Kidney (tissue), 14 donors: Measurements from ENCODE around the gene LRRC51. TPM values are rescaled to one million over a fixed set of nuclear protein-coding genes. Genes with fewer than 3 reads are reported as not detected.

Source experiments
- DNase-seq, 5 donors: peaks; one replicate each; pipeline ENCODE4 v3.0.0-alpha.2; 2013 to 2020
- FAIRE-seq: peaks from 2 replicates; lab custom pipeline; 2012; peaks lifted over from hg19 to GRCh38; lab: Jason Lieb, UNC
- H3K27ac ChIP-seq, 2 donors: one replicate each; pipeline ENCODE4 v1.7.0; 2013; ENCODE audit warnings: low read depth in 2 of 2, low read length in 2 of 2, inconsistent platforms in 1 of 2
- H3K27me3 ChIP-seq: one replicate; pipeline ENCODE4 v1.7.1; 2013; ENCODE audit warnings: low read length, inconsistent platforms; ENCODE audit not compliant: control insufficient read depth, insufficient read depth
- H3K36me3 ChIP-seq, 3 donors: one replicate each; pipeline versions ENCODE4 v1.7.0 to v1.7.1; 2013; ENCODE audit warnings: low read length in 3 of 3, control low read depth in 1 of 3, inconsistent platforms in 1 of 3; ENCODE audit not compliant: insufficient read depth in 3 of 3, control insufficient read depth in 2 of 3
- H3K4me1 ChIP-seq, 3 donors: one replicate each; pipeline versions ENCODE4 v1.7.0 to v1.7.1; 2013; ENCODE audit warnings: low read length in 3 of 3, inconsistent platforms in 1 of 3, low read depth in 1 of 3; ENCODE audit not compliant: control insufficient read depth in 2 of 3, insufficient read depth in 2 of 3
- H3K4me3 ChIP-seq, 3 donors: one replicate each; pipeline versions ENCODE4 v1.7.0 to v1.8.1; 2013; ENCODE audit warnings: low read length in 3 of 3, control low read depth in 1 of 3, inconsistent platforms in 1 of 3
- H3K9ac ChIP-seq, 3 donors: one replicate each; pipeline versions ENCODE4 v1.7.0 to v1.7.1; 2013; ENCODE audit warnings: low read length in 3 of 3, control low read depth in 1 of 3, inconsistent platforms in 1 of 3
- H3K9me3 ChIP-seq, 3 donors: one replicate each; pipeline versions ENCODE4 v1.7.0 to v1.7.1; 2013; ENCODE audit warnings: low read length in 3 of 3, control low read depth in 1 of 3, inconsistent platforms in 1 of 3; ENCODE audit not compliant: control insufficient read depth in 2 of 3, insufficient read depth in 1 of 3
- intact Hi-C: fragments of 100-400 bp; cut with DNase I; formaldehyde crosslinking; loops from one replicate; pipeline ENCODE4 v1.11.1; 2022
- polyA plus RNA-seq: library from polyadenylated mRNA; stranded (reverse); fragments of 350-450 nt; fragmentation: Illumina TruSeq; extraction: RNeasy Lipid Tissue Mini Kit (QIAGEN cat#74804); gene quantifications from one replicate; pipeline ENCODE4 v1.2.3, GENCODE V29; 2014; ENCODE audit warnings: low read depth, low replicate concordance; ENCODE audit not compliant: insufficient read depth
- total RNA-seq: library from RNA; stranded (reverse); fragmentation: NEBNext Ultra II Directional; extraction: Animal tissue kit (Norgen Biotek cat#: 25700); gene quantifications from one replicate; pipeline ENCODE4 v1.2.1, GENCODE V29; 2021
- TF ChIP-seq, protein P1 (sequence below): IDR thresholded peaks from 3 replicates; pipeline ENCODE4 v1.5.1; 2012; ENCODE audit warnings: mild to moderate bottlenecking, moderate library complexity, borderline replicate concordance; ENCODE audit not compliant: insufficient read depth; ENCODE audit errors: extremely low read depth
- donor health status: control.
- donor health status: control.
- donor health status: control.
- donor health status: control.
- donor health status: control.
- donor health status: DM: yes; HTN: yes; CAD: no.
- donor health status: Normal renal cell carcinoma (clear cell type).

The LRRC51 gene
- total and polyA plus RNA-seq, 2 donors from 2014 or later: 23.3 to 28.9 TPM

DNA sequence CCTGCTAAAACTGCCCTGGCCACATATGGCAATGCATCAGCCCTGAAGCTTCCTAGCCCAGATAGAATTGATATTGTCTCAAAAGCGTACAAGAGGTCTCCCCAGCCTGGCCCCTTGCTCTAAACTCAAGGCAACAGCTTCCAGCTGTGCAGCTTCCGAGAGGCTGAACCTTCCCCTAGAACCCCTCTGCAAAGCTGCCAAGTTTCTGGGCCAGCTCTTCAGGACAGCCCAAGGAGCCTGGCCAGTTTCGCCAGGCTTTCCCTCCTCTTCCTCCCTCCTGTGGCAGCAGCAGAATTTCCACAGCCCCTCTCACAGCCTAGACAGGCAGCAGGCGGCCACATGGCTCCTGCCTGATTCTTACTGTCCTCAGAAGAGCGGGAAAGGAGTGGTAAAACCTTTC lies 34.8 kb upstream of the LRRC51 start:
- FAIRE-seq: no peak
- H3K9ac ChIP-seq: no peak overlapping the region
- peak in 3 of 5 donors; percentile 27 to 79 (median 75) for DNase-seq
- H3K9me3 ChIP-seq: no peaks in the 10 kb centered on the region
- no peaks in the 10 kb centered on the region for H3K27me3 ChIP-seq
- no peak overlapping the region for H3K27ac ChIP-seq
- TF ChIP-seq, protein P1, sequence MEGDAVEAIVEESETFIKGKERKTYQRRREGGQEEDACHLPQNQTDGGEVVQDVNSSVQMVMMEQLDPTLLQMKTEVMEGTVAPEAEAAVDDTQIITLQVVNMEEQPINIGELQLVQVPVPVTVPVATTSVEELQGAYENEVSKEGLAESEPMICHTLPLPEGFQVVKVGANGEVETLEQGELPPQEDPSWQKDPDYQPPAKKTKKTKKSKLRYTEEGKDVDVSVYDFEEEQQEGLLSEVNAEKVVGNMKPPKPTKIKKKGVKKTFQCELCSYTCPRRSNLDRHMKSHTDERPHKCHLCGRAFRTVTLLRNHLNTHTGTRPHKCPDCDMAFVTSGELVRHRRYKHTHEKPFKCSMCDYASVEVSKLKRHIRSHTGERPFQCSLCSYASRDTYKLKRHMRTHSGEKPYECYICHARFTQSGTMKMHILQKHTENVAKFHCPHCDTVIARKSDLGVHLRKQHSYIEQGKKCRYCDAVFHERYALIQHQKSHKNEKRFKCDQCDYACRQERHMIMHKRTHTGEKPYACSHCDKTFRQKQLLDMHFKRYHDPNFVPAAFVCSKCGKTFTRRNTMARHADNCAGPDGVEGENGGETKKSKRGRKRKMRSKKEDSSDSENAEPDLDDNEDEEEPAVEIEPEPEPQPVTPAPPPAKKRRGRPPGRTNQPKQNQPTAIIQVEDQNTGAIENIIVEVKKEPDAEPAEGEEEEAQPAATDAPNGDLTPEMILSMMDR: no peak
- intact Hi-C loops: no loop called here
- H3K4me3 ChIP-seq: no peak overlapping the region
- no peaks in the 10 kb centered on the region for H3K36me3 ChIP-seq
- H3K4me1 ChIP-seq: peaks cover 9 to 25% (median 22%) of the 10 kb centered on the region in 3 donors

DNA sequence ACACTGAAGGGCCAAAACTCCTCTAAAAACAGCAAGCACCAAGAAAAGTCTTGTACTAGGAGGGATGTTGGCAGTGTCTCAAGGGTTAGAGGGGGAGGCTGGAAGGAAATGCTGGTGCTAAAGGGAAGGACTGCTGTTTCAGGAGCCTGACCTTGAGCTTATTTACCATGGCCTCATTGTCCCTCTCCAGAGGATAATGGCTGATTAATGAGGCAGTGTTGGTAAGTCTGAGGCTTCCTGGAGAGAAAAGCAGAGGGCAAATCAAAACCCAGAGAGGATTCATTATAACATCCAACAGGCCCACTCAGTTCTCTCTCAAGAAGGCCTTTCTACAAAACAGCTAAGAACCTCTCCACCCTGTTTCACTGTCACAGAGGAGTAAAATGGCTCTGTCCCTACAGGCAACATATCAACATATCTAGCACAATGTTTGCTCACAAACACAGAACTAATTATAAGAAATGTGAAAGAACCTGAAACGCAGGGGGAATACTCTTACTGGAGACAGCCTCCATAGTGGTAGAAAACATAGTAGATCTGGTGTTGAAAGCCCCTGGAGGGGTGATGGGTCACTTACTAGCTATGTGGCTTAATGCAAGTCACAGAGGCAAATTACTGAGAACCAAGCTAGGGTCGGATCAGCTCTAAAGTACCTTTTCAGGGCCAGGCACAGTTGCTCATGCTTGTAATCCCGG lies 31.7 kb upstream of the LRRC51 start:
- peak overlapping the region in 1 of 3 donors; percentile 61 for H3K9ac ChIP-seq
- FAIRE-seq: no peak
- TF ChIP-seq, protein P1: no peak

DNA sequence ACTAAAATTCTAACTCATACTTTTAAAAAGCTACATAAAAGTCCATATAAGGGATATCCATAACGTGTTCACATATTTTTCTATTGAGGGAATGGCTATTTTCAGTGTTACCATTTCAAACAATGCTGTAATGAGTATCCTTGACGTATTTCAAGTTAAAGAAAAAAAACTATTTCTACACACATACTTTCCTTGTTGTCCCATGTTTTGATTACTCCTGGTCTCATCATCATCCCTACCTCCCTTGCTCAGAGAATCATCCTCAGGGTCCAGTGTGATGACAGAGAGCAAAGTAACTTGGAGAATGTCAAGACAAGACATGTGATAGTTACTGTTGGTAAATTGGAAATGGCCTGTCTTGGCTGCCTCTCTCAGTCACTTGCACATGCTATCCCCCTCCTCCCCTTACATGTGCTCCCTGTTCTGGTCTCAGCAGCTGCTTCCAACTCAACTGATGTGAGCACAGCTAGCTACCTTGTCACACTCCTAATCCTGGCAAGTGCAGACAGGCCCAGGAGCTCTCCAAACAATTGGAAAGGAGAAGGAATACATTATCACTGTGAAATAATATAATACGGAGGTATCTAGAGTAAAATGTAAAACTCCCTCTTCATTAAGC lies 22.1 kb upstream of the LRRC51 start:
- intact Hi-C loops: no loop called here

More for the DNA sequence above, 31.7 kb upstream of the LRRC51 start:
- no peak overlapping the region for H3K4me3 ChIP-seq
- no peaks in the 10 kb centered on the region for H3K9me3 ChIP-seq
- peak in 2 of 5 donors; percentile 40 to 60 for DNase-seq
- intact Hi-C loops: no loop called here
- no peaks in the 10 kb centered on the region for H3K36me3 ChIP-seq
- peaks cover 0 to 12% (median 7%) of the 10 kb centered on the region in 3 donors for H3K4me1 ChIP-seq
- no peaks in the 10 kb centered on the region for H3K27me3 ChIP-seq
- H3K27ac ChIP-seq: peak overlapping the region; percentile 26 to 65

More for the DNA sequence above, 22.1 kb upstream of the LRRC51 start:
- H3K36me3 ChIP-seq: peaks cover 0 to 4% (median 2%) of the 10 kb centered on the region in 3 donors
- no peak overlapping the region for H3K27ac ChIP-seq
- H3K4me1 ChIP-seq: no peaks in the 10 kb centered on the region
- H3K9ac ChIP-seq: no peak overlapping the region
- no peaks in the 10 kb centered on the region for H3K9me3 ChIP-seq
- H3K4me3 ChIP-seq: no peak overlapping the region
- DNase-seq: no peak
- H3K27me3 ChIP-seq: no peaks in the 10 kb centered on the region
- TF ChIP-seq, protein P1: no peak
- FAIRE-seq: no peak
